GM12878 (cell line): ENCODE measurements around the gene CYB5D1. TPM values are rescaled to one million over a fixed set of nuclear protein-coding genes. Genes with fewer than 3 reads are reported as not detected.

Source experiments
- FOXK2 ChIP-seq: fragments of 450-650 bp; IDR thresholded peaks from 2 replicates; pipeline ENCODE4 v1.6.1; 2017; ENCODE audit warnings: mild to moderate bottlenecking, moderate library complexity
- FOXM1 ChIP-seq: IDR thresholded peaks from 2 replicates; pipeline ENCODE4 v1.6.1; 2012; ENCODE audit warnings: low read depth, mild to moderate bottlenecking, inconsistent platforms, low read length, moderate library complexity
- RCOR1 ChIP-seq: conservative IDR thresholded peaks from 2 replicates; pipeline ENCODE4 v1.6.1; 2012; ENCODE audit warnings: low read depth, low read length, improper control_type of control experiment
- polyA plus RNA-seq, 11 experiments: library from polyadenylated mRNA; depleted of rRNA in 4 of 11; unstranded in 6 of 11; stranded (reverse) in 5 of 11; fragments of >200 nt; fragmentation: Nextera tagmentation in 4 of 11; fragmentation: Illumina TruSeq in 1 of 11; extraction: Ambion mirVana in 4 of 11; extraction: Trizol in 1 of 11; gene quantifications; 1 replicate in 1 of 11; 2 replicates in 10 of 11; pipeline versions ENCODE4 v1.2.1 to v1.2.3, GENCODE V29; 2011 to 2016; ENCODE audit warnings: inconsistent platforms in 2 of 11, missing spikeins in 2 of 11, low read depth in 1 of 11
- total RNA-seq, 4 experiments: library from RNA; depleted of rRNA in 3 of 4; stranded (reverse); fragments of >200 nt in 3 of 4; fragmentation: Illumina TruSeq in 1 of 4; extraction: Trizol in 1 of 4; gene quantifications; 2 replicates each; pipeline versions ENCODE4 v1.2.1 to v1.2.3, GENCODE V29; 2013 to 2021
- TF ChIP-seq, protein P1 (sequence below): fragments of 450-650 bp; IDR thresholded peaks from 2 replicates; pipeline ENCODE4 v1.6.1; 2018; ENCODE audit warnings: mild to moderate bottlenecking, low read depth, moderate library complexity; ENCODE audit not compliant: partially characterized antibody
- TF ChIP-seq, protein P2 (sequence below): fragments of 450-650 bp; IDR thresholded peaks from 2 replicates; pipeline ENCODE4 v1.6.1; 2017; ENCODE audit warnings: borderline replicate concordance
- TF ChIP-seq, protein P3 (sequence below), 3 experiments: IDR thresholded peaks in 2 of 3; conservative IDR thresholded peaks in 1 of 3; 2 replicates each; pipeline ENCODE4 v1.5.1; 2011; ENCODE audit warnings: low read depth in 3 of 3, low read length in 3 of 3, mild to moderate bottlenecking in 3 of 3, control low read depth in 2 of 3, moderate library complexity in 2 of 3, inconsistent platforms in 1 of 3, mixed read lengths in 1 of 3; ENCODE audit not compliant: control insufficient read depth in 2 of 3, insufficient read depth in 1 of 3; ENCODE audit errors: extremely low read depth in 1 of 3

The CYB5D1 gene
- total and polyA plus RNA-seq, 10 of the 15 experiments (the other 5 are each of a cell fraction or from before 2014, with no cell fraction given), result 1.6 to 8.7 (median 6.4) TPM

GRCh38 chr17:7840875-7841274 is 16.9 kb upstream of the CYB5D1 start (continued):
- TF ChIP-seq, protein P1, sequence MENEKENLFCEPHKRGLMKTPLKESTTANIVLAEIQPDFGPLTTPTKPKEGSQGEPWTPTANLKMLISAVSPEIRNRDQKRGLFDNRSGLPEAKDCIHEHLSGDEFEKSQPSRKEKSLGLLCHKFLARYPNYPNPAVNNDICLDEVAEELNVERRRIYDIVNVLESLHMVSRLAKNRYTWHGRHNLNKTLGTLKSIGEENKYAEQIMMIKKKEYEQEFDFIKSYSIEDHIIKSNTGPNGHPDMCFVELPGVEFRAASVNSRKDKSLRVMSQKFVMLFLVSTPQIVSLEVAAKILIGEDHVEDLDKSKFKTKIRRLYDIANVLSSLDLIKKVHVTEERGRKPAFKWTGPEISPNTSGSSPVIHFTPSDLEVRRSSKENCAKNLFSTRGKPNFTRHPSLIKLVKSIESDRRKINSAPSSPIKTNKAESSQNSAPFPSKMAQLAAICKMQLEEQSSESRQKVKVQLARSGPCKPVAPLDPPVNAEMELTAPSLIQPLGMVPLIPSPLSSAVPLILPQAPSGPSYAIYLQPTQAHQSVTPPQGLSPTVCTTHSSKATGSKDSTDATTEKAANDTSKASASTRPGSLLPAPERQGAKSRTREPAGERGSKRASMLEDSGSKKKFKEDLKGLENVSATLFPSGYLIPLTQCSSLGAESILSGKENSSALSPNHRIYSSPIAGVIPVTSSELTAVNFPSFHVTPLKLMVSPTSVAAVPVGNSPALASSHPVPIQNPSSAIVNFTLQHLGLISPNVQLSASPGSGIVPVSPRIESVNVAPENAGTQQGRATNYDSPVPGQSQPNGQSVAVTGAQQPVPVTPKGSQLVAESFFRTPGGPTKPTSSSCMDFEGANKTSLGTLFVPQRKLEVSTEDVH, result no peak
- TF ChIP-seq FOXM1, result no peak
- TF ChIP-seq, protein P2, sequence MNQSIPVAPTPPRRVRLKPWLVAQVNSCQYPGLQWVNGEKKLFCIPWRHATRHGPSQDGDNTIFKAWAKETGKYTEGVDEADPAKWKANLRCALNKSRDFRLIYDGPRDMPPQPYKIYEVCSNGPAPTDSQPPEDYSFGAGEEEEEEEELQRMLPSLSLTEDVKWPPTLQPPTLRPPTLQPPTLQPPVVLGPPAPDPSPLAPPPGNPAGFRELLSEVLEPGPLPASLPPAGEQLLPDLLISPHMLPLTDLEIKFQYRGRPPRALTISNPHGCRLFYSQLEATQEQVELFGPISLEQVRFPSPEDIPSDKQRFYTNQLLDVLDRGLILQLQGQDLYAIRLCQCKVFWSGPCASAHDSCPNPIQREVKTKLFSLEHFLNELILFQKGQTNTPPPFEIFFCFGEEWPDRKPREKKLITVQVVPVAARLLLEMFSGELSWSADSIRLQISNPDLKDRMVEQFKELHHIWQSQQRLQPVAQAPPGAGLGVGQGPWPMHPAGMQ, result no peak
- no peak for TF ChIP-seq RCOR1
- TF ChIP-seq FOXK2, result no peak
- TF ChIP-seq, protein P3, sequence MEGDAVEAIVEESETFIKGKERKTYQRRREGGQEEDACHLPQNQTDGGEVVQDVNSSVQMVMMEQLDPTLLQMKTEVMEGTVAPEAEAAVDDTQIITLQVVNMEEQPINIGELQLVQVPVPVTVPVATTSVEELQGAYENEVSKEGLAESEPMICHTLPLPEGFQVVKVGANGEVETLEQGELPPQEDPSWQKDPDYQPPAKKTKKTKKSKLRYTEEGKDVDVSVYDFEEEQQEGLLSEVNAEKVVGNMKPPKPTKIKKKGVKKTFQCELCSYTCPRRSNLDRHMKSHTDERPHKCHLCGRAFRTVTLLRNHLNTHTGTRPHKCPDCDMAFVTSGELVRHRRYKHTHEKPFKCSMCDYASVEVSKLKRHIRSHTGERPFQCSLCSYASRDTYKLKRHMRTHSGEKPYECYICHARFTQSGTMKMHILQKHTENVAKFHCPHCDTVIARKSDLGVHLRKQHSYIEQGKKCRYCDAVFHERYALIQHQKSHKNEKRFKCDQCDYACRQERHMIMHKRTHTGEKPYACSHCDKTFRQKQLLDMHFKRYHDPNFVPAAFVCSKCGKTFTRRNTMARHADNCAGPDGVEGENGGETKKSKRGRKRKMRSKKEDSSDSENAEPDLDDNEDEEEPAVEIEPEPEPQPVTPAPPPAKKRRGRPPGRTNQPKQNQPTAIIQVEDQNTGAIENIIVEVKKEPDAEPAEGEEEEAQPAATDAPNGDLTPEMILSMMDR (IDR thresholded peaks at IDR 0.05 in 2 of 3, conservative IDR thresholded peaks at IDR 0.05 in 1 of 3; ENCODE audit: control insufficient read depth in 2 of 3, extremely low read depth in 1 of 3, insufficient read depth in 1 of 3, low read depth in 3 of 3, low read length in 3 of 3), result no peak
